Fibroblast of lung (primary cell): ENCODE results near the gene PHKG2.

Source experiments
- CTCF ChIP-seq, 2 donors: IDR thresholded peaks in 1 of 2; conservative IDR thresholded peaks in 1 of 2; 1 replicate in 1 of 2; 2 replicates in 1 of 2; pipeline ENCODE4 v1.5.1; 2011 to 2012; ENCODE audit warnings: low read length in 2 of 2, control low read depth in 1 of 2, inconsistent platforms in 1 of 2, low read depth in 1 of 2, mild to moderate bottlenecking in 1 of 2
- EZH2 ChIP-seq: IDR thresholded peaks from 2 replicates; pipeline ENCODE4 v1.5.1; 2012; ENCODE audit warnings: low read length, control low read depth, mild to moderate bottlenecking; ENCODE audit errors: missing control alignments

GRCh38 chr16:30710971-30711370, 37.3 kb upstream of the PHKG2 start:
- TF ChIP-seq CTCF (conservative IDR thresholded peaks at IDR 0.05 in 1 of 2, IDR thresholded peaks at IDR 0.05 in 1 of 2; ENCODE audit: low read depth in 1 of 2, low read length in 2 of 2) = no peak
- no peak for TF ChIP-seq EZH2
